Smooth muscle cell (in vitro differentiated cells): Measurements from ENCODE around the gene PUDP. TPM values are rescaled to one million over a fixed set of nuclear protein-coding genes. Genes with fewer than 3 reads are reported as not detected.

ENCODE experiments used
- DNase-seq: peaks from one replicate; lab custom pipeline; 2025; ENCODE audit not compliant: unreplicated experiment; lab: John Stamatoyannopoulos, UW
- H2AFZ ChIP-seq: fragments of 200-600 bp; sonication (generic); 2 replicates; pipeline ENCODE4 v1.6.0; 2016; ENCODE audit warnings: antibody characterized with exemption, low read depth, mild to moderate bottlenecking
- H3F3A ChIP-seq: fragments of 200-600 bp; sonication (generic); 2 replicates; pipeline ENCODE4 v1.6.0; 2017; ENCODE audit warnings: antibody characterized with exemption, low read depth
- H3K27ac ChIP-seq: fragments of 200-600 bp; sonication (generic); 2 replicates; pipeline ENCODE4 v1.5.1; 2016; ENCODE audit warnings: low read depth, mild to moderate bottlenecking
- H3K27me3 ChIP-seq: fragments of 200-600 bp; sonication (generic); 2 replicates; pipeline ENCODE4 v1.6.1; 2016; ENCODE audit warnings: low read depth, mild to moderate bottlenecking
- H3K36me3 ChIP-seq: fragments of 200-600 bp; sonication (generic); 2 replicates; pipeline ENCODE4 v1.5.1; 2016; ENCODE audit warnings: low read depth
- H3K4me1 ChIP-seq: fragments of 200-600 bp; sonication (generic); 2 replicates; pipeline ENCODE4 v1.5.1; 2016; ENCODE audit warnings: low read depth
- H3K4me2 ChIP-seq: fragments of 200-600 bp; sonication (generic); 2 replicates; pipeline ENCODE4 v1.6.0; 2016; ENCODE audit warnings: mild to moderate bottlenecking
- H3K4me3 ChIP-seq: fragments of 200-600 bp; sonication (generic); 2 replicates; pipeline ENCODE4 v1.5.1; 2016; ENCODE audit warnings: mild to moderate bottlenecking
- H3K79me2 ChIP-seq: fragments of 200-600 bp; sonication (generic); 2 replicates; pipeline ENCODE4 v1.6.0; 2016; ENCODE audit warnings: low read depth, mild to moderate bottlenecking
- H3K9ac ChIP-seq: fragments of 200-600 bp; sonication (generic); 2 replicates; pipeline ENCODE4 v1.6.0; 2016; ENCODE audit warnings: low read depth
- H3K9me3 ChIP-seq: fragments of 200-600 bp; sonication (generic); replicated peaks from 2 replicates; pipeline ENCODE4 v1.5.1; 2016; ENCODE audit warnings: low read depth
- H4K20me1 ChIP-seq: fragments of 200-600 bp; sonication (generic); 2 replicates; pipeline ENCODE4 v1.6.0; 2016; ENCODE audit warnings: low read depth
- CTCF ChIP-seq: fragments of 200-600 bp; sonication (generic); IDR thresholded peaks from 2 replicates; pipeline ENCODE4 v1.5.1; 2017; ENCODE audit warnings: borderline replicate concordance, mild to moderate bottlenecking, antibody characterized with exemption; ENCODE audit not compliant: insufficient read depth, poor library complexity, severe bottlenecking
- WGBS: methylation state at CpG from one replicate; pipeline ENCODE4 v1.1.7; 2016; ENCODE audit warnings: low lambda C conversion rate; 5-methylcytosine and 5-hydroxymethylcytosine counted together
- polyA plus RNA-seq: library from polyadenylated mRNA; unstranded; fragments of >200 nt; fragmentation: Nextera tagmentation; extraction: Ambion mirVana; gene quantifications from 2 replicates; pipeline ENCODE4 v1.2.1, GENCODE V29; 2016
- total RNA-seq: library from RNA; depleted of rRNA; stranded (reverse); fragments of >200 nt; gene quantifications from 2 replicates; pipeline ENCODE4 v1.2.3, GENCODE V29; 2014

The PUDP gene
- total and polyA plus RNA-seq, 2 experiments from 2014 or later, result 13.2 to 19.5 TPM

GRCh38 chrX:7092543-7092942, 55.4 kb downstream of the PUDP start:
- H3K36me3 ChIP-seq, result no peaks in the 10 kb centered on the region
- no peaks in the 10 kb centered on the region for H3F3A ChIP-seq
- no peak for DNase-seq
- H2AFZ ChIP-seq, result no peak overlapping the region
- H3K27ac ChIP-seq, result no peak overlapping the region
- H4K20me1 ChIP-seq, result peaks cover 14% of the 10 kb centered on the region
- TF ChIP-seq CTCF, result no peak
- no peaks in the 10 kb centered on the region for H3K79me2 ChIP-seq
- H3K9ac ChIP-seq, result no peak overlapping the region
- no peaks in the 10 kb centered on the region for H3K4me1 ChIP-seq
- H3K4me3 ChIP-seq, result no peak overlapping the region
- H3K4me2 ChIP-seq, result no peak overlapping the region
- 57% methylated on average over 4 of the region's 4 CpGs for WGBS
- H3K9me3 ChIP-seq, result no peaks in the 10 kb centered on the region
- H3K27me3 ChIP-seq, result no peaks in the 10 kb centered on the region

GRCh38 chrX:7091923-7092322, 56.0 kb downstream of the PUDP start:
- H3K79me2 ChIP-seq, result no peaks in the 10 kb centered on the region
- H3F3A ChIP-seq, result no peaks in the 10 kb centered on the region
- no peak overlapping the region for H2AFZ ChIP-seq
- no peak overlapping the region for H3K9ac ChIP-seq
- no peak overlapping the region for H3K4me2 ChIP-seq
- H3K4me1 ChIP-seq, result no peaks in the 10 kb centered on the region
- no peaks in the 10 kb centered on the region for H3K36me3 ChIP-seq
- no peaks in the 10 kb centered on the region for H3K27me3 ChIP-seq
- H3K27ac ChIP-seq, result no peak overlapping the region
- H3K4me3 ChIP-seq, result no peak overlapping the region
- DNase-seq, result no peak
- H3K9me3 ChIP-seq, result no peaks in the 10 kb centered on the region
- peaks cover 20% of the 10 kb centered on the region for H4K20me1 ChIP-seq
- no peak for TF ChIP-seq CTCF
- 86% methylated on average over 4 of the region's 4 CpGs for WGBS

GRCh38 chrX:7090641-7091040, 57.3 kb downstream of the PUDP start:
- no peaks in the 10 kb centered on the region for H3K27me3 ChIP-seq
- H2AFZ ChIP-seq, result no peak overlapping the region
- H3K9me3 ChIP-seq, result no peaks in the 10 kb centered on the region
- H3K79me2 ChIP-seq, result no peaks in the 10 kb centered on the region
- no peaks in the 10 kb centered on the region for H3K4me1 ChIP-seq
- no peak overlapping the region for H3K9ac ChIP-seq
- 79% methylated on average over 4 of the region's 4 CpGs for whole genome bisulfite sequencing
- no peaks in the 10 kb centered on the region for H3K36me3 ChIP-seq
- no peak overlapping the region for H3K4me3 ChIP-seq
- peaks cover 27% of the 10 kb centered on the region for H4K20me1 ChIP-seq
- no peak for TF ChIP-seq CTCF
- H3K4me2 ChIP-seq, result no peak overlapping the region
- DNase-seq, result no peak
- no peak overlapping the region for H3K27ac ChIP-seq
- no peaks in the 10 kb centered on the region for H3F3A ChIP-seq

- Histone ChIP-seq H2AFZ (no peak overlapping the region), H3K9ac (no peak overlapping the region), H3K36me3 (no peaks in the 10 kb centered on the region), H3K27ac (no peak overlapping the region), H3K4me1 (no peaks in the 10 kb centered on the region), H3K4me2 (no peak overlapping the region), H3F3A (no peaks in the 10 kb centered on the region), H3K4me3 (no peak overlapping the region), H4K20me1 (peaks cover 41% of the 10 kb centered on the region), H3K79me2 (no peaks in the 10 kb centered on the region), H3K9me3 (no peaks in the 10 kb centered on the region), H3K27me3 (no peaks in the 10 kb centered on the region)
- WGBS, result 67% methylated on average over 8 of the region's 8 CpGs
- TF ChIP-seq CTCF, result no peak
- no peak for DNase-seq
These were observed 58.9 kb downstream of the PUDP start for GRCh38 chrX:7088968-7089615.
